Thymus (tissue), 11 donors: ENCODE results near the gene NYAP2. TPM values are rescaled to one million over a fixed set of nuclear protein-coding genes. Genes with fewer than 3 reads are reported as not detected.

Source experiments
- DNase-seq, 9 donors: peaks; one replicate each; pipeline ENCODE4 v3.0.0-alpha.2; 2013; ENCODE audit warnings: low spot score in 9 of 9, low read depth in 6 of 9, missing footprints in 1 of 9
- H3K27ac ChIP-seq, 2 donors: one replicate each; pipeline ENCODE4 v1.5.1; 2013; ENCODE audit warnings: control low read depth in 1 of 2, low read depth in 1 of 2, low read length in 1 of 2, mild to moderate bottlenecking in 1 of 2, moderate library complexity in 1 of 2
- H3K27me3 ChIP-seq, 2 donors: one replicate each; pipeline ENCODE4 v1.5.1; 2013; ENCODE audit warnings: low read length in 1 of 2; ENCODE audit not compliant: control insufficient read depth in 2 of 2, insufficient read depth in 1 of 2
- H3K36me3 ChIP-seq, 2 donors: one replicate each; pipeline ENCODE4 v1.5.1; 2013; ENCODE audit warnings: low read length in 1 of 2, mild to moderate bottlenecking in 1 of 2, moderate library complexity in 1 of 2; ENCODE audit not compliant: control insufficient read depth in 2 of 2, insufficient read depth in 2 of 2
- H3K4me1 ChIP-seq, 2 donors: one replicate each; pipeline ENCODE4 v1.5.1; 2013; ENCODE audit warnings: low read length in 2 of 2; ENCODE audit not compliant: control insufficient read depth in 2 of 2, insufficient read depth in 2 of 2
- H3K4me3 ChIP-seq, 2 donors: one replicate each; pipeline ENCODE4 v1.5.1; 2013; ENCODE audit warnings: low read length in 2 of 2, control low read depth in 1 of 2, mild to moderate bottlenecking in 1 of 2
- H3K9me3 ChIP-seq, 2 donors: one replicate each; pipeline ENCODE4 v1.5.1; 2013; ENCODE audit warnings: low read length in 1 of 2, mild to moderate bottlenecking in 1 of 2; ENCODE audit not compliant: control insufficient read depth in 2 of 2, insufficient read depth in 1 of 2
- WGBS: extraction: QIAGEN DNeasy Blood & Tissue Kit; methylation state at CpG from one replicate; pipeline ENCODE4 v1.1.7; 2013; 5-methylcytosine and 5-hydroxymethylcytosine counted together
- polyA plus RNA-seq: library from polyadenylated mRNA; stranded (reverse); fragments of 200-250 nt; gene quantifications from one replicate; pipeline ENCODE4 v1.2.3, GENCODE V29; 2013
- total RNA-seq: library from RNA; stranded (reverse); fragments of 120-200 nt; gene quantifications from one replicate; pipeline ENCODE4 v1.2.4, GENCODE V29; 2013
- donor health status: healthy.

NYAP2 gene
- total and polyA plus RNA-seq, 2 donors, result 0.02 to 0.05 TPM

DNA sequence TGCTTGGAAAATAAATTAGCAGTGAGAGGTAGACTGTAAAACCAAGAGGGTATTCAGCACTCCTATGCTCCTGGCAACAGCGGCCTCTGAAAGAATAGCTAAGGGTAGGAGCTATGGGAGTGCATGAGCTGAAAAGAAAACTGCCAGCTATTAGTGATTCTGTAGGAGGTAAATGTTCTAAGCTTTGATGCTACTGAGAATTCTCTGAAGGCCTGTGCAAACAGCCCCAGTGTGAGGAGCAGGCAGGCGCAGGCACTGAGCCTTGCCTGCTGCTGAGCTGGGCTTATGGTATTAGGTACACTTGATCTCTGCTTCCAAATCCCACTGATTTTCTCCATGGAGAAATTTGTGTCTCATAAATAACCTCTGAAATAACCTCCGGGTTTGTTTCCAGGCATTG lies 86.7 kb downstream of the NYAP2 start:
- H3K27ac ChIP-seq, result no peak overlapping the region
- DNase-seq, result no peak
- H3K4me3 ChIP-seq, result no peak overlapping the region
- 96% methylated on average over 3 of the region's 3 CpGs for WGBS
- H3K4me1 ChIP-seq, result no peaks in the 10 kb centered on the region
- no peaks in the 10 kb centered on the region for H3K27me3 ChIP-seq
- H3K36me3 ChIP-seq, result no peaks in the 10 kb centered on the region
- H3K9me3 ChIP-seq, result no peaks in the 10 kb centered on the region

DNA sequence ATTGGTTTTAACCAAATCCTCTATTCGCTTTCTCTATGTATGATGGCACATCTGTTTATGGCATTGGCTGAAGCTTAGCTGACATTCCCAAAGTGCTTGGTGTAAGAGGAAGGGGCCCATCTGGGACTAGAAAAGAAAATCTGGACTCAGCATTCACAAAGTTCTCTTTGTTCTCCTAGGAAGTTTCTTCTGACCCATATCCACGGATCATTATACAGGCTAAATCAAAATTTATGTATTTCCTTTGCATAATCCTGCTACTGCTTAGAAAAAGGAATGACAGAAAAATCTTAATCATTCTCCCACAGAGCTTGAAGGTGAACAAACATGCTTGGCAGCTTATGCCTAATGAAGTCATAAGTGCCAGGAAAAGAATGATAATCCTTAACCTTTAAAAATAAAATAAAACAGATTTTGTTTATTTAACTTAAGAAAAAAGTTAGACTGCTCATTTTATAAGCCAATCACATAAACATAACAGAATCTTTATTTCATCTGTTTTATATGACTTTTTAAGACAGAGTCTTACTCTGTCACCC lies 88.4 kb downstream of the NYAP2 start:
- Histone ChIP-seq H3K9me3 (no peaks in the 10 kb centered on the region), H3K4me3 (no peak overlapping the region), H3K27ac (no peak overlapping the region), H3K4me1 (no peaks in the 10 kb centered on the region), H3K36me3 (no peaks in the 10 kb centered on the region), H3K27me3 (no peaks in the 10 kb centered on the region)
- 71% methylated on average over 2 of the region's 2 CpGs for WGBS
- DNase-seq, result no peak

DNA sequence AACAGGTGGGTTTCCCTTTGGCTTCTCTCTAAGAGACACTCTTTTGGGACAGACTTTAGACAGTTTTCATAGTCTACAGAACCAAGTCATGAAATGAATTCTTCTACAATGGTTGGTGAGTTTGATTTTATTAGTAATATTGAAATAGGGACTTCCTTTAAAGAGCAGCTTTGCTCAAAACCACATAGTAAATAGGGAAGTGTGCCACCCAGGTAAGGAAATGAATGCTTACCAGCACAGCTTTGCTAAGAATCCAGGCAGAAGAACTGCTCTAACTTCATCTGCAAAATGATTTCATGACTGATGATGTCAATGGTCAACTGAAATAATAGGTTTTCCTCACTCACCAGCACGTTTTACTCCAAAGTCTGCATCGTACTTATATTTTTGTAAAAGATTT lies 89.2 kb downstream of the NYAP2 start:
- H3K27ac ChIP-seq, result no peak overlapping the region
- WGBS, result 52% methylated on average over 2 of the region's 2 CpGs
- H3K27me3 ChIP-seq, result no peaks in the 10 kb centered on the region
- no peak for DNase-seq
- H3K4me1 ChIP-seq, result no peaks in the 10 kb centered on the region
- no peaks in the 10 kb centered on the region for H3K9me3 ChIP-seq
- H3K4me3 ChIP-seq, result no peak overlapping the region
- H3K36me3 ChIP-seq, result no peaks in the 10 kb centered on the region

DNA sequence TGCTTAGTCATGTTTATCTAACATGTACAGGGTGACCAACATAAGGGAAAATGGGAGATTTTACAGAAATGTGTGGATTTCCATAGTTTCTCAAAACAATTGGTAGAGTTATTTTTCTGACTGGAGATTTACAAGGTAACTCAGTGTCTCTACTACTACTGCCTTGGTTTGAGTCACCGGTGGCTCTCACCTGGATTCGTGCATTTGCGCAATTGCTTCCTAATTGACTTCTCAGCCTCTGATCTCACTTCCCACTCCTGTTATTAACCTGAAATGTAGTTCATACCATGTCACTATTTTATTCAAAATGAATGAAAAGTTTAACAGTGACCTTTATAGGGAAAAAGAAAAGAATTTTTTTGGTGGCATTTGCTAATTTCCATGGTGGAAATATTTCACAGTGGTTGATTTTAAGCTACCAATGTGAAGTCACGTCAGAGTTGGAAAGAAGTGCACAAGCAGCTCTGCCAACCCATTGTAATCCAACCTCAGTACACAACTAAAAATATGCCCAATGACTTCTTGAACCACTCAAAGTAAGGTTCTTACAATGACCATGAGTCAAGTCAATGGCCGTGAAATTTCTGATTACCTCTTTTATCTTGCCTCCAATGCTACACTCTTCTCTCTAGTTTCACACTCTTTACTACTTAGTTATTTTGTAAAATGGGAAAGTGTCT lies 94.0 kb downstream of the NYAP2 start:
- DNase-seq, result no peak
- Histone ChIP-seq H3K27ac (no peak overlapping the region), H3K9me3 (no peaks in the 10 kb centered on the region), H3K4me1 (no peaks in the 10 kb centered on the region), H3K27me3 (no peaks in the 10 kb centered on the region), H3K36me3 (no peaks in the 10 kb centered on the region), H3K4me3 (no peak overlapping the region)
- WGBS, result 95% methylated on average over 5 of the region's 5 CpGs

DNA sequence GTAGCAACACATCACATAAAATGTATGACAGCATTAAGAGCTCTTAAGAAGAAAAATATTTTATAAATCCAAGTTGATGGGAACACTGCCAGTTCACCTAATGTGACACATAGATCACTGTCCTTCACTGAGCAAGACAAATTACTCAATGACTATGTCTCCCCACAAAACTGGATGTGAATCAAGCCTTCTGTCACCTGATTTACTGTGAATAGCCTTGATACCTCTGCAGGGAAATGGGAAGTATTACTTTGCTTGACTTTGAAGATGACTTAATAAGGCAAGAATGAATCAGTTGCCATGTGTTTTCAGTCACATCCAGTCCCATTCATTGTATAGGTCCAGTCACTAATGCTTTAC lies 94.6 kb downstream of the NYAP2 start:
- Histone ChIP-seq H3K4me3 (no peak overlapping the region), H3K27me3 (no peaks in the 10 kb centered on the region), H3K36me3 (no peaks in the 10 kb centered on the region), H3K27ac (no peak overlapping the region), H3K4me1 (no peaks in the 10 kb centered on the region), H3K9me3 (no peaks in the 10 kb centered on the region)
- DNase-seq, result no peak

DNA sequence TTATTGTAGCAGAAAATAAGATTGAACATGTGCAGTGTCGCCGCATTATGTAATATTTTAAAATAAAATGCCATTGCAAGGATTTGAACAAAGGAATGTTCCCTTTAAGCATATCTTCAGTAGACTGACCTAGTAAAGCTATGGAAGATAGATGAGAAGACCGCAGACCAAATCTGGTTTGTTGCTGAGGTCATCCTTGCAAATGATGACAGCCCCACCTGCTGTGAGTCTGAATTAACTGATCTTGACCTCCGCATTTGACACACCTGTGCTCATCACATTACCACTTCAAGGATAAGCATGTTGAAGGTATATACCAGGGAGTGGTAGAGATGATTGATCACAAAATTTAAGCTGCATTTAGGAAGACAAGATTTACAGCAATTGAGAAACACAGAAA lies 96.2 kb downstream of the NYAP2 start:
- no peak overlapping the region for H3K27ac ChIP-seq
- H3K27me3 ChIP-seq, result no peaks in the 10 kb centered on the region
- DNase-seq, result no peak
- H3K4me1 ChIP-seq, result no peaks in the 10 kb centered on the region
- no peaks in the 10 kb centered on the region for H3K36me3 ChIP-seq
- no peaks in the 10 kb centered on the region for H3K9me3 ChIP-seq
- no peak overlapping the region for H3K4me3 ChIP-seq
- 95% methylated on average over 4 of the region's 4 CpGs for WGBS

DNA sequence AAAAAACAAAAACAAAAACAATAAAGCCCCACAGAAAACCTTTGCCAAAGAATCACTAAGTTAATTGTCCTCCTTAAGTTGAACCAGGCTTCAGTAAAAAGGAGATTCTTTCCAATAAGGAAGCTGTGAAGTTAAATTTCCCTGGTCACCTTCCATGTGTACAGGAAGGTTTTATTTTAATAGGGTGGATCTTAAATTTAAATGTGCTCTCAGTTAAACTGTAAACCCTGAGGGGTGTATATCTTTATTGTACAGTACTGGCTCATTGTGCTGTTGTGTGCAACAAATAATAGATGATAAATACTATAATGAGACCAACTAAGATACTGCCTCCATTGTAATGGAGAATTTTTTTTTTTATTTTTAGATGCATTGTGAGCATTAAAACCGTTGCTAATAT lies 97.1 kb downstream of the NYAP2 start:
- H3K27ac ChIP-seq, result no peak overlapping the region

DNA sequence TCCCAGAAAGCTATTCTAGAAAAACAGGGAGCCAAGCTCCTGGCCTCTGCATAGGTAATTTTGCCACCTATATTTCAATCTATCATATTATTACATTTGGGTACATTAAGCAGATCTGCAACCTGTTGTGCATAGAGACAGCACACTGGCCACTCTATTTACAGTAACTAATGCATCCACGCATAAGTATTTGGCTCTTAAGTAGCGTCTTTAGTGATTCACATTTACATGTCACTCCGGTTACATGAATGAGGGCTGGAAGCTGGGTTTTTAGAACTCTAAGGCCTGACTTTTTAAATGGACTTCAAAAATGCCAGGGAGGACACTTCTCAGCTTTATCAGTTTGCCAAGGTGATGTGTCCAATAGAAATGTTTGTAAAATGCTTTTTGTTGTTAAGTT lies 97.7 kb downstream of the NYAP2 start:
- Histone ChIP-seq H3K4me3 (no peak overlapping the region), H3K27ac (no peak overlapping the region), H3K9me3 (no peaks in the 10 kb centered on the region), H3K36me3 (no peaks in the 10 kb centered on the region), H3K4me1 (no peaks in the 10 kb centered on the region), H3K27me3 (no peaks in the 10 kb centered on the region)
- DNase-seq, result no peak
- 92% methylated on average over 3 of the region's 3 CpGs for WGBS

More for the DNA sequence above, 97.1 kb downstream of the NYAP2 start:
- Histone ChIP-seq H3K4me3 (no peak overlapping the region), H3K36me3 (no peaks in the 10 kb centered on the region), H3K4me1 (no peaks in the 10 kb centered on the region), H3K9me3 (no peaks in the 10 kb centered on the region), H3K27me3 (no peaks in the 10 kb centered on the region)
- 83% methylated on average over 1 of the region's 1 CpG for WGBS
- no peak for DNase-seq

DNA sequence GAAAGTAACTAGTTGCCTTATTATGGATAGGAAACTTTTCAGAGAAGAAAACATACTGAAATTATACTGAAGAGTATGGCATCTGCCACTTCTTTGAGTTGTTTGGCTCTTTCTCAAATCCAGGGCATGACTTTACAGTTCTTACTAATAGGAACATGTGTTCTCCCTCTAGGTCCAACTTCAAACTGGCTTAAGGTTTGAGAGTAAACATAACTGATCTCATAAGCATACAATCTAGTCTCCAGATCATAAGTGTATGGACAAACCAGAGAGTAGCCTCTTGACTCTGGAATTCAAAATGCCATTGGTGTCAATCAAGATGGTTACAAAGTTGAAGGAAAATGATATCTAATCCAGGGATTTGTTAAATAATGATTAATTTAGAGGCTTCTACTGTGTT lies 101.5 kb downstream of the NYAP2 start:
- DNase-seq, result no peak
- no peaks in the 10 kb centered on the region for H3K36me3 ChIP-seq

More for the DNA sequence above, 101.5 kb downstream of the NYAP2 start:
- Histone ChIP-seq H3K4me1 (no peaks in the 10 kb centered on the region), H3K4me3 (no peak overlapping the region), H3K27me3 (no peaks in the 10 kb centered on the region), H3K9me3 (no peaks in the 10 kb centered on the region), H3K27ac (no peak overlapping the region)
